Thyroid gland (tissue), 4 donors: ENCODE data around the gene SH3TC2. TPM values are rescaled to one million over a fixed set of nuclear protein-coding genes. Genes with fewer than 3 reads are reported as not detected.
A peak's percentile ranks its signal among the peaks of the same experiment; 100 is the strongest.

Experiments
- DNase-seq, 2 donors: peaks; one replicate each; pipeline ENCODE4 v3.0.0-alpha.2; 2019
- H3K27ac ChIP-seq, 3 donors: fragments of 200-600 bp; sonication (generic); 1 replicate in 2 of 3; 2 replicates in 1 of 3; pipeline ENCODE4 v1.5.1; 2016 to 2019; ENCODE audit warnings: mild to moderate bottlenecking in 1 of 3, moderate library complexity in 1 of 3
- H3K27me3 ChIP-seq: fragments of 200-600 bp; sonication (generic); one replicate; pipeline ENCODE4 v1.5.1; 2019
- H3K36me3 ChIP-seq, 2 donors: fragments of 200-600 bp; sonication (generic); one replicate each; pipeline ENCODE4 v1.5.1; 2016 to 2019
- H3K4me1 ChIP-seq, 2 donors: fragments of 200-600 bp; sonication (generic); one replicate each; pipeline ENCODE4 v1.5.1; 2017 to 2019
- H3K4me3 ChIP-seq, 3 donors: fragments of 200-600 bp; sonication (generic); replicated peaks in 1 of 3; 1 replicate in 2 of 3; 2 replicates in 1 of 3; pipeline ENCODE4 v1.5.1; 2016; ENCODE audit warnings: mild to moderate bottlenecking in 1 of 3
- H3K9me3 ChIP-seq: fragments of 200-600 bp; sonication (generic); one replicate; pipeline ENCODE4 v1.5.1; 2017
- POLR2A ChIP-seq, 2 donors: fragments of 450-650 bp; IDR thresholded peaks; one replicate each; pipeline ENCODE4 v1.6.1; 2017; ENCODE audit warnings: antibody characterized with exemption in 2 of 2, mild to moderate bottlenecking in 2 of 2, moderate library complexity in 1 of 2
- WGBS, 2 donors: methylation state at CpG; one replicate each; pipeline ENCODE4 v1.1.5; 2017; 5-methylcytosine and 5-hydroxymethylcytosine counted together
- intact Hi-C: fragments of 100-400 bp; cut with DNase I; formaldehyde crosslinking; loops from one replicate; pipeline ENCODE4 v1.15.1; 2023
- total RNA-seq, 4 donors: library from RNA; depleted of rRNA; stranded (reverse); fragments of >200 nt; gene quantifications; one replicate each; pipeline ENCODE4 v1.2.3, GENCODE V29; 2016
- TF ChIP-seq, protein P1 (sequence below), 6 experiments: fragments of 200-600 bp in 3 of 6; fragments of 450-650 bp in 3 of 6; sonication (generic) in 3 of 6; IDR thresholded peaks; one replicate each; pipeline ENCODE4 v1.5.1; 2016 to 2019; ENCODE audit warnings: antibody characterized with exemption in 6 of 6, mild to moderate bottlenecking in 2 of 6, inconsistent platforms in 1 of 6, moderate library complexity in 1 of 6

SH3TC2 gene
- total RNA-seq, 4 donors from 2014 or later, result 0.83 to 2.0 (median 1.5) TPM

DNA sequence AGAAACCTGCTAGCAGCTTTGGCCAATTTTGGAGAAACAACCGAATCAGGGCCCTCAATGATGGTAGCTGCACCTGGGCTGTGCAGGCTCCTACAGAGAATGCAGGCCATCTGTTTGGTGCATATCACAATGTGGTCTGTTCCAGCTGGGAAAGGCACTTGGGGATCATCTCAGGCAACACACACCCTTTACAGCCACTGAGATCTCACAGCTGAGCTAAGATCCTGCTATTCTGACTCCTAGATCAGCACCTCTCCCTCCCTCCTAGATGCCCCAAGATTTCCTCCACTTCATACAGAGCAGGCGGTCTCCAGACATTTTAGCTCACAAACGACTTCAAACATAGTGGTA is 100.7 kb downstream of the SH3TC2 start:
- no peaks in the 10 kb centered on the region for H3K27me3 ChIP-seq
- H3K27ac ChIP-seq, result no peak overlapping the region
- H3K9me3 ChIP-seq, result no peaks in the 10 kb centered on the region
- DNase-seq, result no peak
- WGBS, 2 donors, result 66 to 93% methylated on average over 3 of the region's 3 CpGs
- peaks cover 17 to 22% of the 10 kb centered on the region in 2 donors for H3K4me1 ChIP-seq
- H3K4me3 ChIP-seq, result no peak overlapping the region
- TF ChIP-seq, protein P1, sequence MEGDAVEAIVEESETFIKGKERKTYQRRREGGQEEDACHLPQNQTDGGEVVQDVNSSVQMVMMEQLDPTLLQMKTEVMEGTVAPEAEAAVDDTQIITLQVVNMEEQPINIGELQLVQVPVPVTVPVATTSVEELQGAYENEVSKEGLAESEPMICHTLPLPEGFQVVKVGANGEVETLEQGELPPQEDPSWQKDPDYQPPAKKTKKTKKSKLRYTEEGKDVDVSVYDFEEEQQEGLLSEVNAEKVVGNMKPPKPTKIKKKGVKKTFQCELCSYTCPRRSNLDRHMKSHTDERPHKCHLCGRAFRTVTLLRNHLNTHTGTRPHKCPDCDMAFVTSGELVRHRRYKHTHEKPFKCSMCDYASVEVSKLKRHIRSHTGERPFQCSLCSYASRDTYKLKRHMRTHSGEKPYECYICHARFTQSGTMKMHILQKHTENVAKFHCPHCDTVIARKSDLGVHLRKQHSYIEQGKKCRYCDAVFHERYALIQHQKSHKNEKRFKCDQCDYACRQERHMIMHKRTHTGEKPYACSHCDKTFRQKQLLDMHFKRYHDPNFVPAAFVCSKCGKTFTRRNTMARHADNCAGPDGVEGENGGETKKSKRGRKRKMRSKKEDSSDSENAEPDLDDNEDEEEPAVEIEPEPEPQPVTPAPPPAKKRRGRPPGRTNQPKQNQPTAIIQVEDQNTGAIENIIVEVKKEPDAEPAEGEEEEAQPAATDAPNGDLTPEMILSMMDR (IDR thresholded peaks at IDR 0.05), result no peak
- TF ChIP-seq POLR2A (IDR thresholded peaks at IDR 0.05), result no peak
- intact Hi-C loops, result no loop called here
- H3K36me3 ChIP-seq, result no peaks in the 10 kb centered on the region

GRCh38 chr5:148961261-148962199 is 101.3 kb downstream of the SH3TC2 start:
- no peaks in the 10 kb centered on the region for H3K27me3 ChIP-seq
- 88% methylated on average over 8 of the region's 8 CpGs for WGBS, 2 donors
- no peak overlapping the region for H3K4me3 ChIP-seq
- intact Hi-C loops, result no loop called here
- H3K9me3 ChIP-seq, result no peaks in the 10 kb centered on the region
- TF ChIP-seq, protein P1 (IDR thresholded peaks at IDR 0.05), result no peak
- TF ChIP-seq POLR2A (IDR thresholded peaks at IDR 0.05), result no peak
- no peak overlapping the region for H3K27ac ChIP-seq
- no peaks in the 10 kb centered on the region for H3K36me3 ChIP-seq
- peak in 1 of 2 donors; percentile 18 for DNase-seq
- H3K4me1 ChIP-seq, result peaks cover 12 to 16% of the 10 kb centered on the region in 2 donors

- no peak for DNase-seq
- Histone ChIP-seq H3K4me1 (peaks cover 1 to 4% of the 10 kb centered on the region in 2 donors), H3K4me3 (no peak overlapping the region), H3K27me3 (no peaks in the 10 kb centered on the region), H3K36me3 (no peaks in the 10 kb centered on the region), H3K9me3 (no peaks in the 10 kb centered on the region), H3K27ac (no peak overlapping the region)
- WGBS, 2 donors, result 92 to 96% methylated on average over 6 of the region's 6 CpGs
- intact Hi-C loops, result no loop called here
- TF ChIP-seq, protein P1 (IDR thresholded peaks at IDR 0.05), result no peak
- TF ChIP-seq POLR2A (IDR thresholded peaks at IDR 0.05), result no peak
Measured at GRCh38 chr5:148960070-148960769, 102.6 kb downstream of the SH3TC2 start.

DNA sequence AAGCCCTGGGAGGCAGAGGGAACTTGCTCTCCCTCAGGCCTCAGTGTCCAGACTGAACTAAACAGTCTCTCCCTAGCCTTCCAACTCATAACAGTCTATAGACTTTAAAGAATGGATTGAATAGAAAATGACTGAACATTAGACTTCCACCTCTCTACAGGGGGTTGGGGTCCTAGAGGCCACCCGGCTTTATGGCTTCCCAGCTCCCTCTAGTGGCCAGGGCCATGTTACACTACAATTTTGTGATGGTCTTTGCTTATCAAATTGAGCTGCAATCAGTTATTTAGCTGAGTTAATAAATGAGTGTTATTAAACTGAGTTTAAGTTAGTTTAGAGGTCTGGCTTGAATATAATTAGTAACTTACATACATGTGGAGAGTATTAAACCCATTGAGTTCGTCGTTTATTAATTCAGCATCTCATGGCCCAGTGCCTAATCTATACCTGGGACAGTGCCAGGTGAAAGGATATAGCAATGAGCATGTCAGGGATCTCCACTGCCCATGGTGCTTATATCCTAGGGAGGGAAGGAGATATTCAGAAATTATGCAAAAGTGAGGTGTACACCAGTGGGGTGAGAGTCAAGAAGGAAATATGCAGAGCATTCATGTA is 105.2 kb downstream of the SH3TC2 start:
- peak; percentile 18 to 30 for DNase-seq
- no peaks in the 10 kb centered on the region for H3K36me3 ChIP-seq
- no peak overlapping the region for H3K4me3 ChIP-seq
- H3K9me3 ChIP-seq, result no peaks in the 10 kb centered on the region
- WGBS, 2 donors, result 14 to 17% methylated on average over 3 of the region's 3 CpGs
- intact Hi-C loops, result no loop called here
- TF ChIP-seq, protein P1 (IDR thresholded peaks at IDR 0.05), result peak; percentile 38 to 67 (median 52)
- TF ChIP-seq POLR2A (IDR thresholded peaks at IDR 0.05), result no peak
- H3K27ac ChIP-seq, result no peak overlapping the region
- H3K27me3 ChIP-seq, result no peaks in the 10 kb centered on the region
- no peaks in the 10 kb centered on the region for H3K4me1 ChIP-seq
